Renal cortex interstitium (tissue), 15 donors: ENCODE measurements around the gene ENC1. TPM values are rescaled to one million over a fixed set of nuclear protein-coding genes. Genes with fewer than 3 reads are reported as not detected.
"Not testable (repeated sequence)": the region's sequence is repeated elsewhere in the genome, so short reads cannot be mapped to it uniquely, and the experiment has no call there.

Source experiments
- DNase-seq, 11 donors: peaks; one replicate each; pipeline ENCODE4 v3.0.0-alpha.2; 2013; ENCODE audit warnings: low read depth in 9 of 11, low spot score in 4 of 11; ENCODE audit errors: extremely low read depth in 1 of 11
- long read RNA-seq, 16 experiments: transcript quantifications; one replicate each; lab custom pipeline, GENCODE V29; 2026
- polyA plus RNA-seq, 3 donors: library from polyadenylated mRNA; unstranded; fragments of 120-200 nt; gene quantifications; one replicate each; pipeline ENCODE4 v1.2.1, GENCODE V29; 2013; ENCODE audit not compliant: insufficient read length in 3 of 3

The ENC1 gene
- polyA plus RNA-seq: 10 to 100 TPM; 67.1 to 77.4 (median 74.5) TPM
- long read RNA-seq, donor 1, full-length matches to known transcripts: 8 of 39 reads
- long read RNA-seq, donor 1, partial matches to known transcripts: 31 of 39 reads
- long read RNA-seq, donor 1, other reads (novel, unspliced or antisense): 0 of 39 reads
- long read RNA-seq, donor 2, full-length matches to known transcripts: 4 of 34 reads
- long read RNA-seq, donor 2, partial matches to known transcripts: 30 of 34 reads
- long read RNA-seq, donor 2, other reads (novel, unspliced or antisense): 0 of 34 reads
- long read RNA-seq, donor 3, full-length matches to known transcripts: 27 of 43 reads
- long read RNA-seq, donor 3, partial matches to known transcripts: 16 of 43 reads
- long read RNA-seq, donor 3, other reads (novel, unspliced or antisense): 0 of 43 reads
- long read RNA-seq, donor 4, full-length matches to known transcripts: 6 of 13 reads
- long read RNA-seq, donor 4, partial matches to known transcripts: 7 of 13 reads
- long read RNA-seq, donor 4, other reads (novel, unspliced or antisense): 0 of 13 reads
- long read RNA-seq, donor 5: 0 reads
- long read RNA-seq, donor 6, full-length matches to known transcripts: 9 of 55 reads
- long read RNA-seq, donor 6, partial matches to known transcripts: 46 of 55 reads
- long read RNA-seq, donor 6, other reads (novel, unspliced or antisense): 0 of 55 reads
- long read RNA-seq, donor 7, full-length matches to known transcripts: 12 of 35 reads
- long read RNA-seq, donor 7, partial matches to known transcripts: 23 of 35 reads
- long read RNA-seq, donor 7, other reads (novel, unspliced or antisense): 0 of 35 reads
- long read RNA-seq, donor 8: 0 reads
- long read RNA-seq, donor 9, full-length matches to known transcripts: 8 of 33 reads
- long read RNA-seq, donor 9, partial matches to known transcripts: 25 of 33 reads
- long read RNA-seq, donor 9, other reads (novel, unspliced or antisense): 0 of 33 reads
- long read RNA-seq, donor 10, full-length matches to known transcripts: 7 of 28 reads
- long read RNA-seq, donor 10, partial matches to known transcripts: 21 of 28 reads
- long read RNA-seq, donor 10, other reads (novel, unspliced or antisense): 0 of 28 reads
- long read RNA-seq, donor 11, full-length matches to known transcripts: 14 of 28 reads
- long read RNA-seq, donor 11, partial matches to known transcripts: 14 of 28 reads
- long read RNA-seq, donor 11, other reads (novel, unspliced or antisense): 0 of 28 reads
- long read RNA-seq, donor 12, full-length matches to known transcripts: 2 of 19 reads
- long read RNA-seq, donor 12, partial matches to known transcripts: 17 of 19 reads
- long read RNA-seq, donor 12, other reads (novel, unspliced or antisense): 0 of 19 reads
- long read RNA-seq, donor 13: 0 reads
- long read RNA-seq, donor 14, full-length matches to known transcripts: 6 of 18 reads
- long read RNA-seq, donor 14, partial matches to known transcripts: 12 of 18 reads
- long read RNA-seq, donor 14, other reads (novel, unspliced or antisense): 0 of 18 reads
- long read RNA-seq, donor 15, full-length matches to known transcripts: 3 of 16 reads
- long read RNA-seq, donor 15, partial matches to known transcripts: 13 of 16 reads
- long read RNA-seq, donor 15, other reads (novel, unspliced or antisense): 0 of 16 reads
- long read RNA-seq, donor 16, full-length matches to known transcripts: 30 of 84 reads
- long read RNA-seq, donor 16, partial matches to known transcripts: 54 of 84 reads
- long read RNA-seq, donor 16, other reads (novel, unspliced or antisense): 0 of 84 reads

DNA sequence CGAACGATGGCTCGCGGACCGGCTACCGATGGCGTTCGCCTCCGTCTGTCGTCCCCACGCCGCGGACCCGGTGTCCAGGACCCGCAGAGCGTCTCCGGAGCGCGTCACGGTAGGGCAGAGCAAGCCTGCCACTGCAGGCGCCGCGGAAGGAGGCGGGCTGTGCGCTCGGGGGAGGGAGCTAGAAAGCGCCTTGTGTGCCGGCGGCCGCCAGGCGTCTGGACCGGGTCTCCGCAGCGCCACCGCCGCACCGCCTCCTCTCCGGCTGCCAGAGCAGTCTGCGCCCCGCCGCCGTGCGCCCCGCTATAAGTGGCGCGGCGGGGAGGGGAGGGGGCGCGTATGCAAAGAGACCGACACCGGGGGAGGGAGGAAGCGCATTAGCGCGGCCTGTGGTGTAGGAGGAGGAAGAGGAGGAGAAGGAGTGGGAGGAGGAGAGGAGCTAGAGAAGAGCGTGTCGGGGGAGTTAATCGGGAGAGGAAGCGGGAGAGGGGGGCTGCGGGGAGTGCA, at the start of gene ENC1:
Gene ENC1 (minus strand): TSS at position 279 of the 504 bp plus-strand sequence. CDS start 4,243 bp downstream, outside the sequence.
- DNase-seq: peak; percentile 85 to 96 (median 93)

GRCh38 chr5:74686962-74687751, 46.6 kb upstream of the ENC1 start:
- no peak for DNase-seq

- DNase-seq: no peak
Observed at GRCh38 chr5:74685979-74686631, 45.6 kb upstream of the ENC1 start.

GRCh38 chr5:74684900-74685851, 44.6 kb upstream of the ENC1 start, which contains the start of gene HEXB:
HEXB (plus strand) TSS chr5:74685233; CDS start chr5:74685261, 28 bp downstream.
- DNase-seq: peak; percentile 33 to 78 (median 65)

DNA sequence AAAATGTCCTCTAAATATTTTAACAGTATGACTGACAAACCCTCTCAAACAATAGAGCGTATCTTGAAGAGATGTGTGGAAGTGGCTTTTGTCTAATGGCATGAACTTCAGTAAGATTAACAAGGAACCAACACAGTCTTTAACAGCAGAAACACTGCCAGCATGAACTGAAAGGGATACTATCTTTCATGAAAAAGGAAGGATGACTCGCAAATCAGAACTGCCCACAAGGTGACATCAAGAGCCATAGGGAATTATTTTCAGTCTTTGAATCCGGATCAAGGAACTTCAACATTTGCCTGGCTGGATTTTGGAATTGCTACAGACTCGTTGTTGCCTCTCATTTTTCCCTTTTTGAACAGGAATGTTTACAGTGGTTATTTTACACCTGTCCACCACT, 39.4 kb upstream of the ENC1 start:
- no peak for DNase-seq

DNA sequence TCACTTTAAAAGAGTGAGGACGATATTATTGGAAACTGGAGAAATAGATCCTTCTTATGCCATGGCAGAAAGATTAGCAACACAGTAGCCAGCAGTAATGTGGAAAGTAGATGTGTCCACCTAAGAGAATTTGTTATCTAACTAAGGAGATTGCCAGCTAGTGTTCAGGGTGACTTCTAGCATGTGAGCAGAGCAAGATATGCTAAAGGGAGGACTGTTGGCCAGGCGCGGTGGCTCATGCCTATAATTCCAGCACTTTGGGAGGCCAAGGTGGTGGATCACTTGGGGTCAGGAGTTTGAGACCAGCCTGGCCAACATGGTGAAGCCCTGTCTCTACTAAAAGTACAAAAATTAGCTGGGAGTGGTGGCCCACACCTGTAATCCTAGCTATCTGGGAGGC, 38.8 kb upstream of the ENC1 start:
- DNase-seq: not testable (repeated sequence)

DNA sequence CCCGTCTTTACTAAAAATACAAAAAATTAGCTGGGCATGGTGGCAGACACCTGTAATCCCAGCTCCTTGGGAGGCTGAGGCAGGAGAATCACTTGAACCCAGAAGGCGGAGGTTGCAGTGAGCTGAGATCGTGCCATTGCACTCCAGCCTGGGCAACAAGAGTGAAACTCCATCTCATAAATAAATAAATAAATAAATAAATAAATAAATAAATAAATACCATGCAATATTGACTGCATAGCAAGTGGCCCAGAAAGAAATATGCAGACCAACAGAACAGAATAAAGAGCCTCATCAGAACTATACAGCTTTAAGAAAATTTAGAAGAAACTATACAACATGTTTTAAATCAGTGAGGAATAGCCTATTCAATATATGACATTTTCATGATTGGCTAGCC, 37.6 kb upstream of the ENC1 start:
- DNase-seq: not testable (repeated sequence)

- not testable (repeated sequence) for DNase-seq
Observed at GRCh38 chr5:74676466-74676865, 35.9 kb upstream of the ENC1 start.

DNA sequence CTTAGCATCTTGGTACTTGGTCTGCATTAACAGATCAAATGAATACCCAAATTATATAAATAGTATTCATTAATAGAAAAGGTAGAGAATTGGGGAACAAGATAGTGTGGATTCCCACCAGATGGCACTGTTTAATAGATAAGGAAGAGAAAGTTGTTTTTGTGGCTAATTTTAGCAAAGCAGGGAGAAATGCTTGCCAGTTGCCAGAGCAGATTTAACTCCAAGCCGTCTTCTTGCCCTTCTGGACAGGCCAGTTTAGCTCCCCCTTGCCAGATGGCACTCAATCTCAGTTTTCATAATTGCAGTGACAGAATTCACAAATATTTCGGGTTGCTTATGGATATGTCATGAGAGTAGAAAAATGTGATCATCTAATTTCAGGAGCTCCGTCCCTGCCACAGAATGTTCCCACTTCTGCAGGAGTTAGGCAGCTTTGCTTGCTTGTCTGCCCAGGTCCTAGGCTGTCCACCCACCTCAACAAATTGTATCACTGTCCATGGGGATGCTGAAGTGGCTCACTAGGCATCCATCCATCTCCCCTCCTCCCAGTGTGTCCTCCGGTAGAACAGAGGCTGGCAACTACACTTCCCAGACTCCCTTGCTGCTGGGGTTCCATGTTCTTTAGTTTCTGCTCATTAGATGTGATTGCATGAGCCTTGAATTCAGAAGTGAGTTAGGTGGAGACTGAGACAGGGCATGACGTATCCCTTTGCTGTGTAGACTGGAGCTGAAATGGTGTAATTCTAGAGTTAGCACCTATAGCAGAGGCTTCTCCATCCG, 32.7 kb upstream of the ENC1 start:
- DNase-seq: peak in 1 of 11 donors; percentile 18

DNA sequence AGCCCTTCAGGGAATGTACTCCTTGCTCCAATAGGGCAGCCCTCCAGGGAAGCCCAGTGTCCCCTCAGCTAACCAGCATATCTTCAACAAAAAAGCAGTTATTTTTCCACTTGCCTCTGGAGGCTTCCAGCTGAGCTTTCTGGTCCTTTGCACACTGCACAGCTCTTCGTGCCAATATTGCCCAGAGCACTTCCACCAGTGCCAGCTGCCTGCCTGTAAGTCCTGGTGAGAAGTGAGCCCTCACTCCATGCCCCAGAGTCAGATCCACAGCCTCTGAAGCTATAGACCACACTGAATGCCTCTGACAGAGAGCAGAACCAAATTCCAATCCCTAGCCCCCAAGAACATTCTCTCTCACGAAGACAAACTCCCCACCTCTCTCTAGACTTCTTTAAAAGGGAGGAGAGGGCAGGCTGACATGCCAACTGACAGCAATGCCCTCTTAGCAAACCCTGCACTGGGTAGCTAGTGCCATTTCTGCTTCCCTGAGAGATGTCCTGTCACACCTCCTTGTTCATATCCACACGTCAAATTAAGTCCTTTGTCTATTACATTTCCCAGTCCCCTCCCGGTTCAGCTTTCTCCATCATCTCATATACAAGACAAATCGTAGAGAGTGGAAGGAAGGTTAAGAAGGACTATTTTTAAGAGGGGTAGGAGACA, 31.8 kb upstream of the ENC1 start:
- no peak for DNase-seq

- no peak for DNase-seq
Observed at GRCh38 chr5:74670396-74671038, 30.0 kb upstream of the ENC1 start.

DNA sequence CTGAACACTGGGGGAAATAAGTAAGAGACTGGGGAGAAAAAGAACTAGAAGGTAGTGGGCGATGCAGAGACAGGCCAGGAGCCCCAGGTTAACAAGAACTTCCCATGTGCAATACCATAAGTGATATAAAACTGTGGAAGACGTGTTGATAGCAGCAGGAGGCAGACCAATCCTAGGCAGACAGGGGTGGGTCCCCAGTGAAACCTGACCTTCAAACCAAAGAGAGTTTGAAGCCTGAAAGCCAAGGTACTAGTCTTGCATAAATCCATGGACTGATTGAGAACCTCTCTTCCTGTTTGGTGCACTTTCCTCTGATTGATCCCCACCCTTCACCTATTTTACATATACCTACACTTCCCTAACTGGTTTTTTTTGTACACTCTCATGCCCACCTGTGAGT, 29.3 kb upstream of the ENC1 start:
- no peak for DNase-seq

DNA sequence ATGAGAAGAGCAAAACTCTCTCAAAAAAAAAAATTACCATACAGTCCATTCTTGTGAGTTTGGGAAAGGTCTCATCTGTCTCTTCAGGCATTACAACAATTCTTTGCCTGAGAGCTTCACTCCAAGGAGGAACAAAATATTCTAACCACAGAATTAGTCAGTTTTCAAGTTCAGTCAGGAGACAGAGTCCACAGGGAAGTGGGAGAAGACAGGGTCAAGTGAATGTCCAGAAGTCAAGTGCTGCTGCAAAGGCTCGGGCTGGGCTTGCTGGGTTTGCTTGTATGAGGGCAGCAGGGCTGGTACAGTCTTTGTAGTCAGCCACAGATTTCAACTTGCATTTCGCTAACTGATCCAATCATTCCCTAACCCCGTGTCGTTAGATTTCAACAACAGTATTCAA, 26.9 kb upstream of the ENC1 start:
- no peak for DNase-seq

- no peak for DNase-seq
Observed at GRCh38 chr5:74665816-74666215, 25.3 kb upstream of the ENC1 start.
